SH-SY5Y (cell line): ENCODE measurements around the gene TMEM234.

ENCODE experiments used
- GATA2 ChIP-seq: IDR thresholded peaks from 2 replicates; pipeline ENCODE4 v1.6.1; 2011; ENCODE audit warnings: mild to moderate bottlenecking, low read depth, low read length
- GATA3 ChIP-seq: IDR thresholded peaks from 2 replicates; pipeline ENCODE4 v1.6.1; 2011; ENCODE audit warnings: low read depth, mild to moderate bottlenecking, low read length, moderate library complexity

GRCh38 chr1:32232558-32233304, 10.6 kb upstream of the TMEM234 start:
- no peak for TF ChIP-seq GATA2
- TF ChIP-seq GATA3: no peak
